Endothelial cell of umbilical vein (primary cell): ENCODE measurements around the gene ZNF256.

Experiments
- EZH2 ChIP-seq: IDR thresholded peaks from 2 replicates; pipeline ENCODE4 v1.6.1; 2012; ENCODE audit warnings: borderline replicate concordance, low read depth, mild to moderate bottlenecking, moderate library complexity, low read length, inconsistent platforms; ENCODE audit not compliant: severe bottlenecking
- POLR2AphosphoS5 ChIP-seq: IDR thresholded peaks from 2 replicates; pipeline ENCODE4 v1.6.1; 2012; ENCODE audit warnings: low read depth, mild to moderate bottlenecking, control low read depth, low read length, moderate library complexity; ENCODE audit not compliant: insufficient read depth

- no peak for TF ChIP-seq EZH2
- TF ChIP-seq POLR2AphosphoS5: no peak
Observed at GRCh38 chr19:57903618-57904184, 43.8 kb downstream of the ZNF256 start.
